IMR-90 (cell line): ENCODE results near the gene TRABD2A. TPM values are rescaled to one million over a fixed set of nuclear protein-coding genes. Genes with fewer than 3 reads are reported as not detected.

Experiments used
- ATAC-seq: fragments of 200-7000 bp; cut with Tn5 transposase; 2 replicates; pipeline ENCODE4 v1.9.1; 2020; ENCODE audit warnings: low read depth, mild to moderate bottlenecking, moderate library complexity
- BruUV-seq: library from RNA; stranded (reverse); fragments of 400-500 nt; replicated peaks from 2 replicates; lab custom pipeline; 2021; lab: Mats Ljungman, UMichigan
- CTCF ChIA-PET: fragments of 300-600 bp; formaldehyde crosslinking; extraction: SDS; loops from one replicate; lab custom pipeline; 2021; ENCODE audit warnings: antibody characterized with exemption; lab: Yijun Ruan, JAX
- POLR2A ChIA-PET: fragments of 300-600 bp; sonication (Branson Sonifier 250); formaldehyde crosslinking; loops from one replicate; lab custom pipeline; 2022; ENCODE audit warnings: antibody characterized with exemption; ENCODE audit not compliant: unreplicated experiment; lab: Charles Lee
- DNase-seq: peaks from one replicate; pipeline ENCODE4 v3.0.0; 2013
- H2AFZ ChIP-seq: replicated peaks from 2 replicates; pipeline ENCODE3; 2013; ENCODE audit warnings: low read length, mild to moderate bottlenecking; ENCODE audit not compliant: poor library complexity
- H2AK5ac ChIP-seq: 2 replicates; pipeline ENCODE4 v1.6.1; 2013; ENCODE audit warnings: low read depth, low read length, inconsistent platforms
- H2AK9ac ChIP-seq: replicated peaks from 2 replicates; pipeline ENCODE3; 2013; ENCODE audit warnings: mild to moderate bottlenecking, low read depth, low read length, moderate library complexity; ENCODE audit not compliant: poor library complexity
- H2BK120ac ChIP-seq: 2 replicates; pipeline ENCODE4 v1.6.1; 2013; ENCODE audit warnings: low read depth, low read length, inconsistent platforms
- H2BK15ac ChIP-seq: 3 replicates; pipeline ENCODE4 v1.6.1; 2013; ENCODE audit warnings: low read depth, low read length, inconsistent platforms
- H2BK20ac ChIP-seq: 2 replicates; pipeline ENCODE4 v1.6.1; 2013; ENCODE audit warnings: low read depth, mild to moderate bottlenecking, inconsistent platforms, low read length, moderate library complexity
- H2BK5ac ChIP-seq: 2 replicates; pipeline ENCODE4 v1.6.1; 2013; ENCODE audit warnings: mild to moderate bottlenecking, low read depth, low read length, inconsistent platforms; ENCODE audit not compliant: poor library complexity, severe bottlenecking
- H3K14ac ChIP-seq: replicated peaks from 2 replicates; pipeline ENCODE4 v1.6.1; 2013; ENCODE audit warnings: low read depth, low read length, inconsistent platforms
- H3K18ac ChIP-seq: 2 replicates; pipeline ENCODE4 v1.6.1; 2013; ENCODE audit warnings: low read depth, low read length, control low read depth
- H3K23ac ChIP-seq: 2 replicates; pipeline ENCODE4 v1.6.1; 2013; ENCODE audit warnings: low read depth, low read length, inconsistent platforms
- H3K27ac ChIP-seq: 2 replicates; pipeline ENCODE4 v1.5.1; 2013; ENCODE audit warnings: mild to moderate bottlenecking, control low read depth, low read length; ENCODE audit not compliant: insufficient read depth
- H3K27me3 ChIP-seq: 2 replicates; pipeline ENCODE4 v1.6.1; 2013; ENCODE audit warnings: low read length; ENCODE audit not compliant: control insufficient read depth, insufficient read depth
- H3K36me3 ChIP-seq: 2 replicates; pipeline ENCODE4 v1.6.1; 2013; ENCODE audit warnings: low read length, mixed read lengths; ENCODE audit not compliant: control insufficient read depth, insufficient read depth
- H3K4ac ChIP-seq: 2 replicates; pipeline ENCODE4 v1.6.1; 2013; ENCODE audit warnings: low read depth, low read length, inconsistent platforms
- H3K4me1 ChIP-seq: 2 replicates; pipeline ENCODE4 v1.6.1; 2013; ENCODE audit warnings: low read length, mixed read lengths; ENCODE audit not compliant: control insufficient read depth, insufficient read depth
- H3K4me2 ChIP-seq: 2 replicates; pipeline ENCODE4 v1.6.1; 2013; ENCODE audit warnings: low read depth, mild to moderate bottlenecking, control low read depth, low read length, moderate library complexity
- H3K4me3 ChIP-seq: 2 replicates; pipeline ENCODE4 v1.5.1; 2013; ENCODE audit warnings: low read depth, mild to moderate bottlenecking, control low read depth, low read length, moderate library complexity; ENCODE audit not compliant: insufficient read depth
- H3K56ac ChIP-seq: 2 replicates; pipeline ENCODE4 v1.6.1; 2013; ENCODE audit warnings: low read length, inconsistent platforms; ENCODE audit not compliant: insufficient read depth; ENCODE audit errors: extremely low read depth
- H3K79me1 ChIP-seq, 2 experiments: 2 replicates each; pipeline ENCODE4 v1.6.1; 2013; ENCODE audit warnings: low read length in 2 of 2, inconsistent platforms in 1 of 2, low read depth in 1 of 2
- H3K9ac ChIP-seq: 2 replicates; pipeline ENCODE4 v1.6.1; 2013; ENCODE audit warnings: low read depth, low read length, control low read depth
- H3K9me1 ChIP-seq: 2 replicates; pipeline ENCODE4 v1.6.1; 2013; ENCODE audit warnings: low read length, inconsistent platforms; ENCODE audit not compliant: insufficient read depth
- H3K9me3 ChIP-seq: 2 replicates; pipeline ENCODE4 v1.6.1; 2013; ENCODE audit warnings: low read length; ENCODE audit not compliant: control insufficient read depth, insufficient read depth
- H4K20me1 ChIP-seq: 2 replicates; pipeline ENCODE4 v1.6.1; 2013; ENCODE audit warnings: low read length, inconsistent platforms; ENCODE audit not compliant: insufficient read depth
- H4K5ac ChIP-seq: 2 replicates; pipeline ENCODE4 v1.6.1; 2013; ENCODE audit warnings: mild to moderate bottlenecking, low read depth, low read length, control low read depth
- H4K8ac ChIP-seq, 2 experiments: 2 replicates each; pipeline ENCODE4 v1.6.1; 2013; ENCODE audit warnings: low read depth in 2 of 2, low read length in 2 of 2, control low read depth in 1 of 2, inconsistent platforms in 1 of 2
- H4K91ac ChIP-seq: 2 replicates; pipeline ENCODE4 v1.6.1; 2013; ENCODE audit warnings: low read depth, low read length, inconsistent platforms; ENCODE audit not compliant: insufficient read depth
- BHLHE40 ChIP-seq: fragments of 150-350 bp; IDR thresholded peaks from 2 replicates; pipeline ENCODE4 v1.6.1; 2016; ENCODE audit warnings: mild to moderate bottlenecking, low read depth, low read length
- CHD1 ChIP-seq: IDR thresholded peaks from 2 replicates; pipeline ENCODE4 v1.6.1; 2012; ENCODE audit warnings: low read depth, low read length, improper control_type of control experiment
- ELK1 ChIP-seq: fragments of 150-350 bp; IDR thresholded peaks from 2 replicates; pipeline ENCODE4 v1.6.1; 2016; ENCODE audit warnings: low read depth, mild to moderate bottlenecking, low read length, moderate library complexity, borderline replicate concordance
- MAZ ChIP-seq: IDR thresholded peaks from 2 replicates; pipeline ENCODE4 v1.6.1; 2012; ENCODE audit warnings: low read depth, mild to moderate bottlenecking, low read length, improper control_type of control experiment, moderate library complexity, borderline replicate concordance
- MXI1 ChIP-seq: IDR thresholded peaks from 2 replicates; pipeline ENCODE4 v1.6.1; 2012; ENCODE audit warnings: low read depth, mild to moderate bottlenecking, low read length, moderate library complexity, borderline replicate concordance
- NFE2L2 ChIP-seq: fragments of 150-350 bp; IDR thresholded peaks from 2 replicates; pipeline ENCODE4 v1.6.1; 2016; ENCODE audit warnings: low read depth, mild to moderate bottlenecking, low read length
- RCOR1 ChIP-seq: IDR thresholded peaks from 2 replicates; pipeline ENCODE4 v1.6.1; 2012; ENCODE audit warnings: mild to moderate bottlenecking, low read length, improper control_type of control experiment; ENCODE audit not compliant: insufficient replicate concordance
- SMC3 ChIP-seq: fragments of 150-350 bp; IDR thresholded peaks from 2 replicates; pipeline ENCODE4 v1.6.1; 2016; ENCODE audit warnings: low read depth, mild to moderate bottlenecking, antibody characterized with exemption, low read length, moderate library complexity
- WGBS, 2 experiments: methylation state at CpG; one replicate each; pipeline versions ENCODE4 v1.1.5 to v1.1.7; 2013; ENCODE audit warnings: missing lambda C conversion rate in 2 of 2; ENCODE audit not compliant: insufficient read length in 1 of 2; ENCODE audit errors: extremely low coverage in 2 of 2; 5-methylcytosine and 5-hydroxymethylcytosine counted together
- dilution Hi-C: fragments of 300-500 bp; cut with HindIII; formaldehyde crosslinking; loops from one replicate; pipeline ENCODE4 v1.14.3; 2018; ENCODE audit warnings: low sequenced_read_pairs; ENCODE audit not compliant: unreplicated experiment
- in situ Hi-C: fragments of 300-500 bp; cut with MboI; formaldehyde crosslinking; loops from 3 replicates; pipeline ENCODE4 v1.14.3; 2019; ENCODE audit warnings: low sequenced_read_pairs, inconsistent platforms, mixed read lengths
- intact Hi-C: fragments of 100-400 bp; cut with micrococcal nuclease; formaldehyde crosslinking; loops from 2 replicates; pipeline ENCODE4 v1.10.0; 2022
- polyA plus RNA-seq, 3 experiments: library from polyadenylated mRNA; depleted of rRNA; stranded (reverse); fragments of >200 nt; gene quantifications; 2 replicates each; pipeline ENCODE4 v1.2.3, GENCODE V29; 2012; ENCODE audit warnings: low replicate concordance in 1 of 3
- total RNA-seq: library from RNA; depleted of rRNA; stranded (reverse); fragments of >200 nt; gene quantifications from 2 replicates; pipeline ENCODE4 v1.2.3, GENCODE V29; 2012

Gene TRABD2A
- total and polyA plus RNA-seq, 2 of the 4 experiments (the other 2 are of a cell fraction), result 17.6 to 20.3 TPM

DNA sequence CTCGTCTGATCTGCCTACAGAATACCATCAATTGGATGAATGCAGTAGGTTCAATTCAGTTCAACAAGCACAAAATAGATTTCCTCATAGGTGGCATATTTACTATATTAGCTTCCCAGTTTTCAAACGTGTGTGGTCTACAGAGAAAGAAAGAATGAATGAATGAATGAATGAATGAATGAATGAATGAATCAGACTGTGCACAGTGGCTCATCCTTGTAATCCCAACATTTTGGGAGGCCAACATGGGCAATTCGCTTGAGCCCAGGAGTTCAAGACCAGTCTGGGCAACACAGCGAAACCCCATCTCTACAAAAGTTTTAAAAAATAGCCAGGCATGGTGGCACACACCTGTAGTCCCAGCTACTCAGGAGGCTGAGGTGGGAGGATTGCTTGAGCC is 94.9 kb downstream of the TRABD2A start:
- Histone ChIP-seq H3K9me1 (no peaks in the 10 kb centered on the region), H3K23ac (no peak overlapping the region), H2BK15ac (no peak overlapping the region), H3K4me3 (no peak overlapping the region), H2AFZ (no peak overlapping the region), H4K20me1 (no peaks in the 10 kb centered on the region), H3K36me3 (no peaks in the 10 kb centered on the region), H2BK120ac (no peak overlapping the region), H4K8ac (no peak overlapping the region), H2AK9ac (no peak overlapping the region), H3K9ac (no peak overlapping the region), H4K5ac (no peak overlapping the region), H3K27ac (no peak overlapping the region), H3K9me3 (no peaks in the 10 kb centered on the region), H3K27me3 (no peaks in the 10 kb centered on the region), H3K14ac (no peak overlapping the region), H3K79me1 (no peaks in the 10 kb centered on the region), H4K91ac (no peak overlapping the region), H2BK5ac (no peak overlapping the region), H2AK5ac (no peak overlapping the region), H3K18ac (no peak overlapping the region), H3K4me1 (0 out of 2 replicates have a peak, but pooled peaks cover 2% of the 10 kb centered on the region), H3K4ac (no peak overlapping the region), H3K4me2 (no peak overlapping the region), H2BK20ac (no peak overlapping the region), H3K56ac (no peak overlapping the region)
- no peak for ATAC-seq
- BruUV-seq, result no TSS peak
- CTCF ChIA-PET, result no interaction called here
- no CpG with 5 or more reads among the region's 4 CpGs for WGBS, 2 experiments
- DNase-seq, result no peak
- intact Hi-C loops, result no loop called here
- POLR2A ChIA-PET, result no interaction called here
- in situ Hi-C loops, result no loop called here
- dilution Hi-C loops, result no loop called here
- TF ChIP-seq BHLHE40, result no peak
- no peak for TF ChIP-seq RCOR1
- no peak for TF ChIP-seq MXI1
- TF ChIP-seq NFE2L2, result no peak
- no peak for TF ChIP-seq MAZ
- TF ChIP-seq SMC3, result no peak
- no peak for TF ChIP-seq CHD1
- TF ChIP-seq ELK1, result no peak
